ENCODE measurements around the gene PHF21A.

DNA sequence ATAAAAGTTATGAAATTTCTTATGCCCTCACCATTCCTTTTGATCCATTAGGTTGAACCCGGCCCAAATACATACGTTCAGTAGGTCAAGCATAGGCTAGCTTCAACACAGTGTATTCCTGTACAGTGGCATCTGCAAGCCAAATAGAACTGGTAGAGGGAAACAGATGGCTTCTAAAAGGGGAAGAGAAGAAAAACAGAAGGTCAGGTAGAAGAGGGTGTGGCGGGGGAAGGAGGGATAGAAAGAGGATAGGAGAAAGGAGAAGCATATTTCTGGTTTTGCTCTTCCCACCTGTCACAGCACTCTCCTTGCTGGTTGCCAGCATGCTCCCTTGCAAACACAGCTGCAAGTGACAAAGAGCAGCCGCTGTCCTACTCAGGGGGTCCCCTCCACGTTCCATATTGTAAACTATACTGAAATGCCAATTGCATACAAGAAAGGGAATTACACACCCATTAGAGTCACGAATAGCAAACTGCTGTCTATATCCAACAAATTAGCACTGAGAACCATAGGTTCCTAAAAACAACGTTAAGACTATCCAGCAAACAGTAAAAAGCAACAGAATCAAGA lies 71.8 kb downstream of the PHF21A start:
- TF ChIP-seq, protein P1, sequence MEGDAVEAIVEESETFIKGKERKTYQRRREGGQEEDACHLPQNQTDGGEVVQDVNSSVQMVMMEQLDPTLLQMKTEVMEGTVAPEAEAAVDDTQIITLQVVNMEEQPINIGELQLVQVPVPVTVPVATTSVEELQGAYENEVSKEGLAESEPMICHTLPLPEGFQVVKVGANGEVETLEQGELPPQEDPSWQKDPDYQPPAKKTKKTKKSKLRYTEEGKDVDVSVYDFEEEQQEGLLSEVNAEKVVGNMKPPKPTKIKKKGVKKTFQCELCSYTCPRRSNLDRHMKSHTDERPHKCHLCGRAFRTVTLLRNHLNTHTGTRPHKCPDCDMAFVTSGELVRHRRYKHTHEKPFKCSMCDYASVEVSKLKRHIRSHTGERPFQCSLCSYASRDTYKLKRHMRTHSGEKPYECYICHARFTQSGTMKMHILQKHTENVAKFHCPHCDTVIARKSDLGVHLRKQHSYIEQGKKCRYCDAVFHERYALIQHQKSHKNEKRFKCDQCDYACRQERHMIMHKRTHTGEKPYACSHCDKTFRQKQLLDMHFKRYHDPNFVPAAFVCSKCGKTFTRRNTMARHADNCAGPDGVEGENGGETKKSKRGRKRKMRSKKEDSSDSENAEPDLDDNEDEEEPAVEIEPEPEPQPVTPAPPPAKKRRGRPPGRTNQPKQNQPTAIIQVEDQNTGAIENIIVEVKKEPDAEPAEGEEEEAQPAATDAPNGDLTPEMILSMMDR (IDR thresholded peaks at IDR 0.05 in 2 of 3, conservative IDR thresholded peaks at IDR 0.05 in 1 of 3; ENCODE audit: control insufficient read depth in 2 of 3, extremely low read depth in 1 of 3, insufficient read depth in 1 of 3, low read depth in 3 of 3, low read length in 3 of 3), result no peak
- TF ChIP-seq EP300 (IDR thresholded peaks at IDR 0.05; ENCODE audit: borderline replicate concordance in 1 of 2, control insufficient read depth in 1 of 2, low read depth in 2 of 2, low read length in 2 of 2), result no peak
- no peak for TF ChIP-seq IKZF2 (IDR thresholded peaks at IDR 0.05)
- no peak for TF ChIP-seq JUNB (IDR thresholded peaks at IDR 0.05)
- no peak for TF ChIP-seq ZNF384 (IDR thresholded peaks at IDR 0.05; ENCODE audit: borderline replicate concordance, low read depth, low read length)
- no peak for TF ChIP-seq GABPA (IDR thresholded peaks at IDR 0.05; ENCODE audit: low read depth)
- TF ChIP-seq POLR2A (IDR thresholded peaks at IDR 0.05; ENCODE audit: low read depth, low read length), result no peak

Measured in GM12878 (cell line).